Sigmoid colon (tissue), 4 donors: ENCODE data around the gene SPEN.
A peak's percentile ranks its signal among the peaks of the same experiment; 100 is the strongest.

Source experiments
- POLR2AphosphoS5 ChIP-seq, 4 donors: sonication (generic); formaldehyde crosslinking; IDR thresholded peaks; one replicate each; pipeline ENCODE4 v1.6.1; 2017; ENCODE audit warnings: antibody characterized with exemption in 4 of 4
- TF ChIP-seq, protein P1 (sequence below), 4 experiments: fragments of 450-650 bp in 3 of 4; fragments of 200-600 bp in 1 of 4; IDR thresholded peaks; one replicate each; pipeline ENCODE4 v1.5.1; 2016 to 2019; ENCODE audit warnings: antibody characterized with exemption in 4 of 4, mild to moderate bottlenecking in 3 of 4, moderate library complexity in 2 of 4

DNA sequence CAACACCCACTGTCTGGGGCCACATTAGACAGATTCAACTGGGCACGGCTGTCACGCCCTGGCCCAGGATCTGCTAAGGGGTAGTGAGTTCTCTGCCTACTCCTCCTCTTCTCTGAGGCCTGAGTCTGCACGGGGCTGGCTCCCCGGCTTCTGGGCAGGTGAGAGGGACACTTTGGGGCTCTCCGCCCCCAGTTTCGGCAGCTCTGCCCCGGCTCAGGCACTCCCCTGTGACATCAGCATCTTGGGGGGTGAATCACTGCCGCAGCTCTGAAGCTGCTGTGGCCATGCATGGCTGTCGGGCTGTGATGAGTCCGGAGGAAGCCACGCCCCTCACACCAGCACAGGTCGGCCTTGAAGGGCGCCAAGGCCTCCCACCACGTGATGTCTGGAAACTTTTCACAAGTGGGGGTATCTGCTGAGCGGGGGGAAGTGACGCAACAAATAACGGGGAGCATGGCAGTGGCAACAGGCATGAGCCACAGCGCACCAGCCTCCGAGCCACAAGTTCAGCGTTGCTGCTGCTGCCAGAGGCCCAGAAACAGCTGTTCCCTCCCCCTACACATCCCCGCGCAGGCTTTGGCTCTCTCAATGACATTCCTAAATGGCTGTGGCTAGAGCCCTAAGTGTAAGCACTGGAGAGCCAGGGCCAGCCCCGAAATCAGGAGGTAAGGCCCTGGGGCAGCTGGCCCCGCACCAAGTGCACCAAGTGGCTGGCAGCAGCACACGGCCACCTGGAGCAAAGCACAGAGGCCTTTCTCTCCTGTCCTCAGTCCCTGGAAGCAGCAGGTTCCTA is 102.1 kb downstream of the SPEN start:
- TF ChIP-seq, protein P1, sequence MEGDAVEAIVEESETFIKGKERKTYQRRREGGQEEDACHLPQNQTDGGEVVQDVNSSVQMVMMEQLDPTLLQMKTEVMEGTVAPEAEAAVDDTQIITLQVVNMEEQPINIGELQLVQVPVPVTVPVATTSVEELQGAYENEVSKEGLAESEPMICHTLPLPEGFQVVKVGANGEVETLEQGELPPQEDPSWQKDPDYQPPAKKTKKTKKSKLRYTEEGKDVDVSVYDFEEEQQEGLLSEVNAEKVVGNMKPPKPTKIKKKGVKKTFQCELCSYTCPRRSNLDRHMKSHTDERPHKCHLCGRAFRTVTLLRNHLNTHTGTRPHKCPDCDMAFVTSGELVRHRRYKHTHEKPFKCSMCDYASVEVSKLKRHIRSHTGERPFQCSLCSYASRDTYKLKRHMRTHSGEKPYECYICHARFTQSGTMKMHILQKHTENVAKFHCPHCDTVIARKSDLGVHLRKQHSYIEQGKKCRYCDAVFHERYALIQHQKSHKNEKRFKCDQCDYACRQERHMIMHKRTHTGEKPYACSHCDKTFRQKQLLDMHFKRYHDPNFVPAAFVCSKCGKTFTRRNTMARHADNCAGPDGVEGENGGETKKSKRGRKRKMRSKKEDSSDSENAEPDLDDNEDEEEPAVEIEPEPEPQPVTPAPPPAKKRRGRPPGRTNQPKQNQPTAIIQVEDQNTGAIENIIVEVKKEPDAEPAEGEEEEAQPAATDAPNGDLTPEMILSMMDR (IDR thresholded peaks at IDR 0.05) = no peak
- TF ChIP-seq POLR2AphosphoS5 (IDR thresholded peaks at IDR 0.05) = peak; percentile 60 to 93 (median 70)
